ENCODE results near the gene MCRIP2.

Gene MCRIP2

GRCh38 chr16:617855-618254, 23.8 kb upstream of the MCRIP2 start:
- DNase-seq, result no peak

GRCh38 chr16:619476-620100, 22.0 kb upstream of the MCRIP2 start:
- no peak for DNase-seq

- DNase-seq, result no peak
These were observed 20.7 kb upstream of the MCRIP2 start for GRCh38 chr16:620700-621525.

- no peak for DNase-seq
These were observed 20.0 kb upstream of the MCRIP2 start for GRCh38 chr16:621526-622105.

GRCh38 chr16:622920-623280, 18.7 kb upstream of the MCRIP2 start:
- DNase-seq, result no peak

- DNase-seq, result no peak
These were observed 17.0 kb upstream of the MCRIP2 start for GRCh38 chr16:624526-625070.

- DNase-seq, result no peak
These were observed 16.3 kb upstream of the MCRIP2 start for GRCh38 chr16:625117-625976.

DNA sequence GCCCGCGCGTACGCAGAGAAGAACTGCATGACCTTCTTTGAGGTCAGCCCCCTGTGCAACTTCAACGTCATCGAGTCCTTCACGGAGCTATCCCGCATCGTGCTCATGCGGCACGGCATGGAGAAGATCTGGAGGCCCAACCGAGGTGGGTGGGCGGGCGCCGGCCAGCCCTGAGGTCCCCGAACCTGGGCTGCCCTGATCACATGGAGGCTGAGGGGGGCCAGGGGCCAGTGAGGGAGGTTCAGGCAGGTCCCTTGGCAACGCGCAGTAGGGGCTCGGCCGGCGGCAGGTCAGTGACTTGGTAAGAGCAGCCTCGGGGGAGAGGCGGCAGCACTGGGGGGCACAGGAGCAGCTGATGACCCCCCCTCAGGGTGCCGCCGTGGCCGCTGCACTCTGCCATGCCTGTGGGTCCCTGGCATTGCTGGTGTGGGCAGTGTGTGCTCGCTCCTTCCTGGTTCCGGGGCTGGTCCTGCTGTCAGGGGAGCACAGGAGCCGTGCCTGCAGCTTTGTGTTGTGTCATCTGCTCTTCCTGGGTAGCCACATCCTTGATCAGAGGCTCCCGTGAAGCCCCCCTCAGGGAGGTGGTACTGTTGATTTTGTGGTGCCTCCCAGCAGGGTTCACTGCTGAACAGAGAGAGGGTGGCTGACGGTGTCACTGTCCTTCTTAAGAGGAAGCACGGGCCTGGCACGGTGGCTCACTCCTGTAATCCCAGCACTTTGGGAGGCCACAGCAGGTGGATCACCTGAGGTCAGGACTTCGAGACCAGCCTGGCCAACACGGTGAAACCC, 15.5 kb upstream of the MCRIP2 start:
- no peak for DNase-seq

DNA sequence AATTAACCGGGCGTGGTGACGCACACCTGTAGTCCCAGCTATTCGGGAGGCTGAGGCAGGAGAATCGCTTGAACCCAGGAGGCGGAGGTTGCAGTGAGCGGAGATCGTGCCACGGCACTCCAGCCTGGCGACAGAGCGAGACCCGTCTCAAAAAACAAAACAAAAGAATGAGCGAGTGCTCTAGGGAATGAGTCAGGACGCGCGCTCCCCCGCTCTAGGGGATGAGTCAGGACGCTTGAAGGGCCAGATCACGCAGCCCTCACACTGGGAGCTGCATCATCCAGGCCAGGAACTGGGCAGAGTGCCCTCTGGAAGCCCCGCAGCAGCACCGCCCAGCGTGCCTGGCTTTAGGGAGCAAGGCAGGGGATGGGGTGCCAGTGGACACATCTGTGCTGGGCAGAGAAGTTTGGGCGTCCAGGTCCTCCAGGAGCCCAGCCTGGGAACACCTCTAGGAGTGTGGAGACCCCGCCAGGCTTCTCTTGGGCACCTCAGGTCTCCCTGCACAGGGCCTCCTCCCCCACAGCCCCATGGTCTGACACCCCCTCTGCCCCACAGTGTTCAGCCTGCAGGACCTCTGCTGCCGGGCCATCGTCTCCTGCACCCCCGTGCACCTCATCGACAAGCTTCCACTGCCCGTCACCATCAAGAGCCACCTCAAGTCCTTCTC, 14.7 kb upstream of the MCRIP2 start:
- DNase-seq, result no peak

DNA sequence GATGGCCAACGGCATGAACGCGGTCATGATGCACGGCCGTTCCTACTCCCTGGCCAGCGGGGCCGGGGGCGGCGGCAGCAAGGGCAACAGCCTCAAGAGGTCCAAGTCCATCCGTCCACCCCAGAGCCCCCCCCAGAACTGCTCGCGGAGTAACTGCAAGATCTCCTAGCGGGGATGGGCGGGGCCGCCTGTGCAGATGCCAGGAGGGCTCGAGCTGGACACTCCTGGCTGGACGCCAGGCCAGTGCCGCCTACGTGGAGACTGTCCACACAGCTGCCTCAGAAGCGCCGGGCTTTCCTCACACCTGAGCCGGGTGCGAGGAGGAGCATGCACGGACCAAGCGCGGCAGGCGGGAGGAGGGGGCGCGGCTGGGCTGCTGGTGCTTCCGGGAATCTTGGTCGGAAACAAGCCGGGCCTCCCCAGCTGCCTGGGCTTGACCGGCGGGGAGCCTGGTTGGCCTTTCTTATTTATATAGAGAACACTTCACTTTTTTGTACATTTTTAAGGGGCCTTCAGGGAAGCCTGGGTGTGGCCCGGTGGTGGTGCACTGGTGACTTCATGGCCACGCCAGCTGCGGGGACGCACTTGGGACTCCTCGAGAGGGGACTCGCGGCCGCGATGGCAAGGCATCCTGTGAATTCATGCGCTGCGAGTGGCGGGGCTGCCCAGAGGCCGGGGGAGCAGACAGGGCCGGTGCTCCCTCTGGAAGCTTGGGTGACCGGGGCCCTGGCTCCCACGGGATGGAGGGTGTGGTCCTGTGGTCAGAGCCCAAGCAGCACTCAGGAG, 14.0 kb upstream of the MCRIP2 start:
- no peak for DNase-seq

DNA sequence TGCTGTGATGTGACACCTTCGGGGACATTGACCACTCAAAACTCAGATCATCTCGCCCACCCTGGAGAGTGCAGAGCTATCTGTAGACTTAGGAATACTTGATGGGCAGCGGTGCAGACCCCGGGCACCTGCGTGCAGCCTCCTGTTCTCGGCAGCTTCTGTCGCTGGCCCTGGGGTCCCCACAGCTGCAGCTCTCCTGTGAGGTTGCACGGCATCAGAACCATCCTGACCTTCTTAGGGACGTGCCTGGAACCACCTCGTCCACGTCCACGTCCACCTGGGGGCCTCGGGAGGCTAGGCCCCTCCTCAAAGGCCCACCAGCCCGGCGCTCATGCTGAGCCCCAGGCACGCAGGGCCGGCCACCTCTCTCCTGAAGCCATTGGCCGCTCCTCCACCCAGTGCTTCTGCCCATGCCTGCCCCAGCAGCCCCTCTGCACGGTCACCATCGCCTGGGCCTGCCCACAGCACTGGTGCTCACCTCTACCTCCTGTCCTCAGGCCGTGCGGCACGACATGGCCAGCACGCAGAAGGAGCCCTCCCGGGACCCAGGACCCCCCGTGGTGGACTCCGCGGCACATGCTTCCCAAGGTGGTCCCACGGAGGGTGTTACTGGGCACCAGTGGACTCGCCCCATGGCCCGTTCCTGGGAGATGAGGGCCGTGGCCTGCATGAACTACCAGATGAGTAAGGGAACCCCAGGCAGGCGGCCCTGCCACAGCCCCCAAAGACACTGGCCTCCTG, 13.1 kb upstream of the MCRIP2 start:
- DNase-seq, result no peak

DNA sequence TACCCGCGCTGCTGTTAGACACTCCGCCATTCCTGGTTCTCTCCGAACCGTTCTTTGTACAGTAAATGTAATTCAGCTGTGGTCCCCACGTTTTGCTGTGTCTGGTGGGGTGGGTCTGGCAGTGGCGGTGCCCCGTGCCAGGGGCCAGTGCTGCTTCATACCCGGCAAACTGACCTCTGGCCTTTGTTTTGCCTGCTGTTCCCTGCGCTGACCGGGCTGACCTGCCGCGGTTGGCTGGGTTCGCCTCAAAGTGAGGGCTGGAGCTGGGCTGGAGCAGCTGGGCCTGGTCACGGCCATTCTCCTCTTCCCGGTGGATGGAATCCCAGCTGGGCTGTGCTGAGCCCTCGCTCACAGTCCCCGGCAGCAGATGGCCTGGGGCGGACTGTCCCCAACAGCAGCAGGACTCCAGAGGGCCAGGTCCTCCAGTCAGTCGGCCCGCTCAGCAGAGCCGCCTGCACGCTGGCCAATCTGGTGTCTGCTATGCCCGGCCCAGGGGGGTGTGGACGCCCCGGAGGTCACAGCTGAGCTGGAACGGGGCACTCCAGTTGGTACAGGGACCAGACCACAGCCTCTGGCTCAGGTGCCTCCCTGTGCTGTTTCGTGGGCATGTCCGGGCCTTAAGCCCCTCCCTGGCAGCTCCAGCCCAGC, 12.3 kb upstream of the MCRIP2 start:
- DNase-seq, result peak; percentile 57

- DNase-seq, result no peak
These were observed 11.8 kb upstream of the MCRIP2 start for GRCh38 chr16:629833-630248.

- no peak for DNase-seq
These were observed 11.3 kb upstream of the MCRIP2 start for GRCh38 chr16:630249-630814.

DNA sequence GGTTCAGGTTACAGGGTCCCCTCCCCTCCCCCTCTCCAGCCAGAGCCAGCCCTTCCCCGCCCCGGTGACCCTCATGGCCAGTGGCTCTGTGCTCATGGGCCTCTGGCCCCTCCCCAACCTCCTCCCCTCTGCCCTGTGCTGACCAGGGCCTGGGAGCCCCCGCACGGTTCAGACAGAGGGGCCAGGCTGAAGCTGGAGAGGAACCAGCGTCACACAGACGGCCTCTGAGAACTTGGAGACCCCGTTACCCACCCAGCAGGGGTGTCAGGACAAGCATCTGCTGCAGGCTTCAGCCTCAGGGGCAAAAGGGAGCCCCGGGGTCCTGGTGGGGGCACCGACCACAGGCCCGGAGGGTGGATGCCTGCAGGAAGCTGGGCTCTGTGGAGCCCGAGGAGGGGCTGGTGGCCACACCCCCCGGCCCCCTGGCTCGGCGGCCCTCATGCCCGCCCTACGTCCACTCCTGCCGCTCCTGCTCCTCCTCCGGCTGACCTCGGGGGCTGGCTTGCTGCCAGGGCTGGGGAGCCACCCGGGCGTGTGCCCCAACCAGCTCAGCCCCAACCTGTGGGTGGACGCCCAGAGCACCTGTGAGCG, 10.7 kb upstream of the MCRIP2 start, which contains the start of gene WFIKKN1:
Gene WFIKKN1 (plus strand): TSS at position 171 of the 591 bp plus-strand sequence. CDS start 269 bp downstream, at position 440.
- DNase-seq, result no peak

- DNase-seq, result no peak
These were observed 9.7 kb upstream of the MCRIP2 start for GRCh38 chr16:631808-632358.

DNA sequence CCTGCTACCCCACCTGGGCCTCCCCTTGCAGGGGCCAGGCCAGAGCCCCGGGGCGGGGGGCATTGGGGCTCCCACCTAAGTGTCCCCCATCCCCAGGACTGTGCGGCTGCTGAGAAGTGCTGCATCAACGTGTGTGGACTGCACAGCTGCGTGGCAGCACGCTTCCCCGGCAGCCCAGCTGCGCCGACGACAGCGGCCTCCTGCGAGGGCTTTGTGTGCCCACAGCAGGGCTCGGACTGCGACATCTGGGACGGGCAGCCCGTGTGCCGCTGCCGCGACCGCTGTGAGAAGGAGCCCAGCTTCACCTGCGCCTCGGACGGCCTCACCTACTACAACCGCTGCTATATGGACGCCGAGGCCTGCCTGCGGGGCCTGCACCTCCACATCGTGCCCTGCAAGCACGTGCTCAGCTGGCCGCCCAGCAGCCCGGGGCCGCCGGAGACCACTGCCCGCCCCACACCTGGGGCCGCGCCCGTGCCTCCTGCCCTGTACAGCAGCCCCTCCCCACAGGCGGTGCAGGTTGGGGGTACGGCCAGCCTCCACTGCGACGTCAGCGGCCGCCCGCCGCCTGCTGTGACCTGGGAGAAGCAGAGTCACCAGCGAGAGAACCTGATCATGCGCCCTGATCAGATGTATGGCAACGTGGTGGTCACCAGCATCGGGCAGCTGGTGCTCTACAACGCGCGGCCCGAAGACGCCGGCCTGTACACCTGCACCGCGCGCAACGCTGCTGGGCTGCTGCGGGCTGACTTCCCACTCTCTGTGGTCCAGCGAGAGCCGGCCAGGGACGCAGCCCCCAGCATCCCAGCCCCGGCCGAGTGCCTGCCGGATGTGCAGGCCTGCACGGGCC, 8.9 kb upstream of the MCRIP2 start:
- DNase-seq, result no peak

Measured in NCI-H524 treated with DMSO at 0.1 percent for 48 hours (cell line).